Activated CD8-positive, alpha-beta memory T cell treated with anti-CD3 and anti-CD28 coated beads for 4 hours (primary cell): ENCODE data around the gene MT1M.
"Not testable (repeated sequence)": the region's sequence is repeated elsewhere in the genome, so short reads cannot be mapped to it uniquely, and the experiment has no call there.

ENCODE experiments used
- DNase-seq, 2 donors: peaks; one replicate each; pipeline ENCODE4 v3.0.0-alpha.2; 2020; ENCODE audit warnings: low read depth in 2 of 2

The MT1M gene

DNA sequence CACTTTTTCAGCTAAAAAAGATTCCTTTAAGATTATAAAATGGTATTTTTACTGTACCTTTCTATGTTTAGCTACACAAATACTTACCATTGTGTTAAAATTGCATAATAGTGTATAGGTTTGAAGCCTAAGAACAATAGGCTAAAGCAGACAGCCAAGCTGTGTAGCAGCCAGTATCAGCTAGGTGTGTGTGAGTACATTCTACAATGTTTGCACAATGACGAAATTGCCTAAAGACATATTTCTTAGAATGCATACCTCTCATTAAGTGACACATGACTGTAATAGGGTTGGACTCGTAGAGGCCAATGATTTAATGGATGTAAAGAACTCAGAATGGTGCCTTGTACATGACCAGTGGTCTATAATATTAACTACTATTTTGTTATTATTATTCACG lies 17.4 kb downstream of the MT1M start:
- DNase-seq: no peak

DNA sequence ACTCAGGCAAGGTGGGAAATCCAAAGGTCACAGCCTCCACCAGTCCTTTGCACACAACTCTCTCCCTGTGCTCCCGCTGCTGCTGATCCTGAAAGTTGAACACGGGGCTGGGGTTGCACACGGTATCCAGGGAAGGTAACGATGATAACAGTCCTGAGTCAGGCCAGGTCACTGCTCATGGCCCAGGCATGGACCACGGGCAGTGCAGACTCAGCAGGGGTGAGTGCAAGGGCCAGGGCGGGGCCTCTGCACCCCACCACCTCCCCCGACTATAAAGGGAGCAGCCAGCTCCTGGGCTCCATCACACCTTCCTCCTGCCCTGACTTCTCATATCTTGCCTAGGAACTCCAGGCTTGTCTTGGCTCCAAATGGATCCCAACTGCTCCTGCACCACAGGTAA lies 19.1 kb downstream of the MT1M start, which contains the start of gene MT1B:
TSS of gene MT1B (plus strand) at position 301 of the 400 bp plus-strand sequence. CDS start at position 369, 68 bp downstream.
- DNase-seq: no peak

DNA sequence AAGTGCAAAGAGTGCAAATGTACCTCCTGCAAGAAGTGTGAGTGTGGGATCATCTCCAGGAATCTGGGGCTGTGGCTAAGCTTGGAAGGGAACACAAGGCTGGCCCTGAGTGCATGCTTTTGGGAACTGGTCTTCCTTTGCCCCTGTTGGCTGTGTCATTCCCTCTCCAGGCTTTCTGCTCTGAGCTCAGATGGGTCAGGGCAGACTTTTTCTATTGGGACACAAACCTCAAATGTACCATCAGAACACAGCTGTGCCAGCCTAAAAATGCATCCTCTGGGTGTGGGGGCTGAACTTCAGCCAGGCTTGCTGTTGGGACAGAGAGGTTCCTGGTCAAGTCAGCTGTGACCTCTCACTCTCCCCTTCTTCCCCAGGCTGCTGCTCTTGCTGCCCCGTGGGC lies 20.1 kb downstream of the MT1M start:
- DNase-seq: no peak

DNA sequence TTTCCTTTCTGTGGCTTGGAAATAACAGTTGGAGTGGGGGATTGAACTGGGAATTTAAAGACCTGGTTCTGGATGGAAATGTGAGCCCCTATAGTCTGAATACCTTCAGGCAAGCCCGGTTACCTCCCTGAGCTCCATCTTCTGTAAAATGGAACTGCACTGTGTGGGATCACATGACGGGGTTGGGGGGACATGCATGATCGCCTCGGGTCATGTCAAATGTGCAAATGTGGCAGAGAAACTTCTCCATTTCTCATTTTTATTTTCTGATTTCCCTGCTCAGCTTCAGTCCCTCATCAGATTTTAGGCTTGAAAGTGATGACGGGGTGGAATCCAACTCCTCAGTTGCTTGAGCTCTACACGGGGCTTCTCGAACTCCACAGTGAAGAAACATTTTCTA lies 20.8 kb downstream of the MT1M start:
- no peak for DNase-seq

DNA sequence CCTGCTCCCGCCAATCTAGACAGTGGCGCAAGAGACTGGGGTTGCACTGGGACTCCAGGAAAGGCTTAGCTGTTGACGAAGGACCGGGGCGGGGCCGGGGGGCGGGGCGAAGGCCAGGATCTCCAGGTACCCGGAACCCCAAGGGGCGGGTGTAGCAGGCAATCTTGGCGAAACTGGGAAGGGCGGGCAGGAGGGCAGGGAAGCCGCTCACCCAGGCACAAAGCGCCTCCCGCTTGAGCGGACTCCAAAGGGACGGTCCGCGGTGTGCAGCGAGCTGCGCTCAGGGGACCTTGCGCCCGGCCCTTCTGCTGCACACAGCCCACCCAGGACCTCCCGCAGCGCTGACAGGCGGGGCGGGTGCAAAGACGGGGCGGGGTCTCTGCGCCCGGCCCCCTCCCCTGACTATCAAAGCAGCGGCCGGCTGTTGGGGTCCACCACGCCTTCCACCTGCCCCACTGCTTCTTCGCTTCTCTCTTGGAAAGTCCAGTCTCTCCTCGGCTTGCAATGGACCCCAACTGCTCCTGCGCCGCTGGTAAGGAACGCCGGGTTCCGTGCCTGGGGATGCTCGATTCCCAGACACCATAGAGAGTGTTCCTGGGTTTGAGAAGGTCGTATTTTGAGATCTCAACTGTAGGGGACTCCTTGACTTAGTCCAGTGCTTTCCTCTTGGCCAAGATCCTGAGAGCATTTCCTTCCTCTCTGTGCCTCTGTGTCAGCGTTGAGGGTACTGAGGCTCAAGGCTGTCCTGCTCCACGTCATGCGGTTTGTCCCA lies 25.3 kb downstream of the MT1M start, which contains the start of gene MT1F:
TSS of gene MT1F (plus strand) at position 405 of the 772 bp plus-strand sequence. CDS start at position 505, 100 bp downstream.
- peak in 1 of 2 donors; percentile 42 for DNase-seq

DNA sequence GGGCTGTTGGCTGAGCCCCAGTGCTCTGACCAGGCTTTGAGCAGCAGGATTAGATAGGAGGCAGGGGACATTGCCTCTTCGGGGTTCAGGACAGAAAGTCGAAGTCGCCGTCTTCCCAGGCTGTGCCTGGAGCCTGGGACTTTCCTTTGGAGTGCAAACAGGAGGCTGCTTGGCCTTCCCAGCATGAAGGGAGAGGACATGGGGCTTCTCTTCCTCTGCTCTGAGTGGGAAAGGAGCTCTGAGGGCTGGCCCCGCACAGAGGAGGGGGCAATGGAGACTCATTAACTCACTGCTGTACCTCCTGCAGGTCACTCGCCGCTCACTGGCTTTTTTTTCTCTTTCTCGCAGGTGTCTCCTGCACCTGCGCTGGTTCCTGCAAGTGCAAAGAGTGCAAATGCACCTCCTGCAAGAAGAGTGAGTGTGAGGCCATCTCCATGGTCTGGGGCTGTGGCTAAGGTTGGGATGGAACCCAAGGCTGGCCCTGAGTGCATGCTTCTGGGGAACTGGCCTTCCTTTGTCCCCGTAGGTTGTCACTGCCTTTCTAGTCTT lies 25.9 kb downstream of the MT1M start:
- no peak for DNase-seq

DNA sequence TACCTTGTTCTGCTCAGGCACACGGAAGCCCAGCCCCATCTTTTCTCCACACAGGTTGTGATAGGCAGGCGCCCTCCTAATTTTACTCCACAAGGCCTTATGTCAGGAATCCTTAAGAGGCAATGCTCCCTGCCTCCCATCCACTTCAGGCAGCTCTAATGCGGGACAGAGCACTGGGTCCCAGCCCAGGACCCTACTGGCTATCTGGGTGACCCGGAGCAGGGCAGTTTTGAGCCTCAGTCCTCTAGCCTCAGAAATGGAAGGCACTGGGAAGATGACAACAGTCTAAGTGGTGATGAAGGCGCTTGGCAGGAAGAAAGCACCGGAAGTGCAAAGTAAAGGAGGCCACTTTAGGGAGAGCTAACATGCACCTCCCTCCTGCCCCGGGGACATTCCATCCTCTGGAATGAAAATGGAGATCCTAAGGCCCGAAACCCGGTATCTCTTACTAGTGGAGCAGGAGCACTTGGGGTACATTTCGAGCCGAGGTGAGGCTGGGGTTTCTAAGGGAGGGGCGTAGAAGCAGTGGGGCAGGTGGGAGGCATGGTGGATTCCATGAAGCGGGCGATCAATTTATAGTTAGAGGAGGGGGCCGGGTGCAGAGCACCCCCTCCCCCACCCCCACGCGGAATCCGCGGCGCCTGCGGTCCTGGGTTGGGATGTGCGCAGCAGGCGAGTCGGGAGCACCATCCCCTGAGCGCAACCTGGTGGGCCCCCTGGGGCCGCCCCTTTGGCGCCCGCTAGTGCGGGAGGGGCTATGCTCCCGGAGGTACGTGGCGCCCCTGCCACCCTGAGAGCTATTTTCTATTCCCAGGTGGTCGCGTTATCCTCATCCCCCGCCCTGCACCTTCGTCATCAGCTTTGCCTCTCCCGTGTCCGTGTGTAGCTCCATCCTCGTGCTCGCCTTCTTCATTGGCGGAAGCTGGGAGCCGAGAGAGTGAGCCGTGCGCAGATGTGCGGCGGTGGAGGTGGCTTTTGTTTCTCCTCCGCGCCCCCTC lies 30.2 kb downstream of the MT1M start:
- no peak for DNase-seq

DNA sequence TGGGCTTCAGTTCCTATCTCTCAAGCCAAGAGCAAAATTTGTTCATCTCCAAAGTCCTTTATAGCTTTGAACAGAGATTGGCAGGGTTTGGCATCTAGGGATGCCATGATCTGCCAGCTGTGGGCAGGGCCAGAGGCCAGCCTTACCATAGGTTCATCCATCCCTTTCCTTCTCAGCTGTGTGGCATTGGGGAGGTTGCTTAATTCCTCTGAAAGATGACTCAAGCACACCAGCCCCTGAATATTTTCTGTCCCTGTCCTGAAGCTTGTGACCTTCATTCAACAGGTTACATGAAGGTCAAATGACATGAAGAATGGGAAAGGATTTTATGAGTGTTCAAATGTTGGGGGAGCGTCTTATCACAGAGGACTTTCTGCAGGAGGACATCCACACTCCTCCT lies 32.0 kb downstream of the MT1M start:
- DNase-seq: no peak

DNA sequence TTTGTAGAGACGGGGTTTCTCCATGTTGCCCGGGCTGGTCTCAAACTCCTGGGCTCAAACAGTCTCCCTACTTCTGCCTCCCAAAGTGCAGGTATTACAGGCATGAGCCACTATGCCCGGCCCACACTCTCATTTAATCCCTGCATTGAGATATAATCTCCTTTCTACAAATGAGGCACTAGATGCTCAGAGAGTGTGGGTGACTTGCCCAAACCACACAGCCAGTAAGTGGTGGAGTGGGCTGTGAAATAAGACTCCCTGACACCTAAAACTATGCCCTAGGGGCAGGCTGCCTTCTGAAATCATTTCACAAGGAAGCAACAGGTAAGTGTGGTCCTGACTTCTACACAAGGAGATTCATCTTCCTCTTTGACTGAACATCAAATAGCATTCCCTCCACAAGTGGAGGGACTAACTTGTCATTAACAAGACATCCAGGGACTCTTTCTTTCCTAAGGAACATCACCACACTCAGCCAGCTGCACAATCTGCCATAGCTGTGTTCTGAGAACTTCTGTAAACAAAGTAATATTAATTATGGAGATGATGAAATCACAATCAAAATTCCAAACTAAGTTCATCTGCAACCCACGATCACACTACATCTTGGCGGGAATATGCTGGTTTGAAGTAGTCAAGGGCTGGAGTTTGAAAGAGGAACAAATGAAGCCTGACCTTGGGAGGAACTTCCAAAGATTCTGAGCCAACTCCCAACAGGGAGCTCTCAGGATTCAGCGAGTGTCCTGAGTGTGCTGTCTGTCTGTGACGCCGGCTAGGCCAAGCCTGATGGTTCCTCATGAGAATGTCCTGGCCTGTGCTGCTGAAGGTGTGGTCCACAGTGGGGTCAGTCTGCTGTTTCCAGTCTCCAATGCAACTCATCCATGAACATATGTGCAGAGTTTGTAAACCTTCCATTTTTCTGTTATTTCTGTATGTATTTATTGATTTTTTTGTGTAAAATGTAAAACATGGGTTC lies 33.1 kb downstream of the MT1M start:
- DNase-seq: not testable (repeated sequence)

DNA sequence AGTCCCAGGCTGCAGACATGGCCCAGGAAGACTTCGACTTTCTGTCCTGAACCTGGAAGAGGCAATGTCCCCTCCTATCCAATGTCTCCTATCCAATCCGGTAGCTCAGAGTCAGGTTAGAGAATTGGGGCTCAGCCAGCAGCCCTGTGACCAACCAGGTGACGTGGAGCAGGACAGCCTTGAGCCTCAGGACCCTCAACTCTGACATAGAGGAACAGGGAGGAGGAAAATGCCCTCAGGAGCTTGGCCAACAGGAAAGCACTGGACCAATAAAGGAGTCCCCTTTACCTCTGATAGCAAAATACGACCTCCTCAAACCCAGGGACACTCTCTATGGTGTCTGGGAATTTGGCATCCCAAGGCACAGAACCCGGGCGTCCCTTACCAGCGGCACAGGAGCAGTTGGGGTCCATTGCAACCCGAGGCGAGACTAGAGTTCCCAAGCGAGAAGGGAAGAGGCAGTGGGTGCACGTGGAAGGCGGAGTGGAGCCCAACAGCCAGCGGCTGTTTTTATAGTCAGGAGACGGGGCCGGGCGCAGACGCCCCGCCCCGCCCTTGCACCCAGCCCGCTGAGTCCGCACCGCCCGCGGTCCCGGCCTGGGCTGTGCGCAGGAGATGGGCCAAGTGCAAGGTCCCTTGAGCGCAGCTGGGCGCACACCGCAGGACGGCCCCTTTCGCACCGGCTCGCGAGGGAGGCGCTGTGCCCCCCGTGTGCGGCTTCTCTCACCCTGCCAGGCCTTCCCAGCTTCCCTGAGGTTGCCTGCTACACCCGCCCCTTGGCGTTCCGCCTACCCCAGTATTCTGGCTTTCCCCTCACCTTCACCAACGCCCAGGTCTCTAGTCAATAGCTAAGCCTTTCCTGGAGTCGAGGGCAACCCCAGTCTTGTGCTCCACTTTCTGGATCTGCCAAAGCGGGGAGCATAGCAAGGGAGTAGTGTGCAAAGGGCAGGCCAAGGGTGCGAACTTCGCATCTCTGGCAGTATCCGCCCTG lies 35.4 kb downstream of the MT1M start, which contains the start of gene MT1G:
TSS of gene MT1G (minus strand) at position 485 of the 991 bp plus-strand sequence. CDS start at position 413, 72 bp downstream.
- DNase-seq: no peak

DNA sequence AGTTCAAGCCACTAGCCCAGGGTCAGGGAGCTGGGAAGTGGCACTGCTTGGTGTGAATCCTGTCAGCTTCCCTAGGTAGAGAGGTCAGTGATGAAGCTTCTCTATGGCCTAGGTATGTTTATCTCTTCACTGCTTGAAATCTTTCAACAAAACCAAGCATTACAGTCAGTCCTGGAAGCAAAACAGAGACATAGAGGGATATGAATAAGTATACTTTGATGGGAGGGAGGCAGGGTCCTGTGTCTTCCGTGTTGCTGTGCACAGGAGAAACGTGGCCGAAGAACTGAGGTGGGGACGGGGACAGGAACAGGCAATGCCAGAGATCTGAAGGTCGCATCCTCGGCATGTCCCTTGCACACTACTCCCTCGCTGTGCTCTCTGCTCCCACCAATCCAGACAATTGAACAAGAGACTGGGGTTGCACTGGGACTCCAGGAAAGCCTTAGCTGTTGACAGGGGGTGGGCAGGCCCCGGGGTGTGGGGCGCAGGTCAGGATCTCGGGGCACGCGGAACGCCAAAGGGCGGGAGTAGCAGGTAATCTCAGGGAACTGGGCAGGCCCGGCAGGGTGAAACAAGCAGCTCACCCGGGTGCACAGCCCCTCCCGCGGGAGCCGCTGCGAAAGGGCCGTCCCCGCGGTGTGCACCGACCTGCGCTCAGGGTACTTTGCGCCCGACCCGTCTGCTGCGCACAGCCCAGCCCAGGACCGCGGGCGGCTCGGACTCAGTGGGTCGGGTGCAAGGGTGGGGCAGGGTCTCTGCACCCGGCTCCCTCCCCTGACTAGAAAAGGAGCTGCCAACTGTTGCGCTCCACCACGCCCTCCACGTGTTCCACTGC lies 36.8 kb downstream of the MT1M start, which contains the start of gene MT1H:
TSS of gene MT1H (plus strand) at position 810 of the 835 bp plus-strand sequence. CDS start 71 bp downstream, outside the sequence.
- DNase-seq: no peak

DNA sequence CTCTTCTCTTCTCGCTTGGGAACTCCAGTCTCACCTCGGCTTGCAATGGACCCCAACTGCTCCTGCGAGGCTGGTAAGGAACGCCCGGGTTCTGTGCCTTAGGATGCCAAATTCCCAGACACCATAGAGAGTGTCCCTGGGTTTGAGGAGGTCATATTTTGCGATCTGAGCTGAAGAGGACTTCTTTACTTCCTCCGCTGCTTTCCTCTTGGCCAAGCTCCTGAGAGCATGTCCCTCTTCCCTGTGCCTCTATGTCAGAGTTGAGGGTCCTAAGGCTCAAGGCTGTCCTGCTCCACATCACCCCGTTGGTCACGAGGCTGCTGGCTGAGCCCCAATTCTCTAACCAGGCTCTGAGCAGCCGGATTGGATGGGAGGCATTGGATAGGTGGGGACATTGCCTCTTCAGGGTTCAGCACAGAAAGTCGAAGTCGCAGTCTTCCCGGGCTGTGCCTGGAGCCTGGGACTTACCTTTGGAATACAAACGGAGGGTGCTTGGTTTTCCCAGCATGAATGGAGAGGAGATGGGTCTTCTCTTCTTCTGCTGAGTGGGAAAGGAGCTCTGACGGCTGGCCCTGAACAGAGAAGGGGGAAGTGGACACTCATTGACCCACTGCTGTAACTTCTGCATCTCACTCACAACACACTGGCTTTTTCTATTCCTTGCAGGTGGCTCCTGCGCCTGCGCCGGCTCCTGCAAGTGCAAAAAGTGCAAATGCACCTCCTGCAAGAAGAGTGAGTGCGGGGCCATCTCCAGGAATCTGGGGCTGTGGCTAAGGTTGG lies 37.6 kb downstream of the MT1M start:
- DNase-seq: no peak

DNA sequence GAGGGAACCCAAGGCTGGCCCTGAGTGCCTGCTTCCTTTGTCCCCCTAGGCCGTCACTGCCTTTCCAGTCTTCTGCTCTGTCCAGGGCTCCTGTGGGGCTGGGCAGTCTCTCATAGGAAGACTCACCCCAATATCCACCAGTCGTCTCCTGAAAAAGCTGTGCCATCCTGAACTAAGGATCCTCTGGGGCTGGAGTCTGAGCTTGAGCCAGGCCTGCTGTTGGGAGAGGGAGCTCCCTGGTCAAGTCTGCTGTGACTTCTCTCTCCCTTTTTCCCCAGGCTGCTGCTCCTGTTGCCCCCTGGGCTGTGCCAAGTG lies 38.1 kb downstream of the MT1M start:
- no peak for DNase-seq

DNA sequence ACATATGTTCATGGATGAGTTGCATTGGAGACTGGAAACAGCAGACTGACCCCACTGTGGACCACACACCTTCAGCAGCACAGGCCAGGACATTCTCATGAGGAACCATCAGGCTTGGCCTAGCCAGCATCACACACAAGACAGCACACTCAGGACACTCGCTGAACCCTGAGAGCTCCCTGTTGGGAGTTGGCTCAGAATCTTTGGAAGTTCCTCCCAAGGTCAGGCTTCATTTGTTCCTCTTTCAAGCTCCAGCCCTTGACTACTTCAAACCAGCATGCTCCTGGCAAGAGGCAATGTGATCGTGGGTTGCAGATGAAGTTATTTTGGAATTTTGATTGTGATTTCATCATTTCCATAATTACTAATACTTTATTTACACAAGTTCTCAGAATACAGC lies 39.2 kb downstream of the MT1M start:
- DNase-seq: not testable (repeated sequence)

DNA sequence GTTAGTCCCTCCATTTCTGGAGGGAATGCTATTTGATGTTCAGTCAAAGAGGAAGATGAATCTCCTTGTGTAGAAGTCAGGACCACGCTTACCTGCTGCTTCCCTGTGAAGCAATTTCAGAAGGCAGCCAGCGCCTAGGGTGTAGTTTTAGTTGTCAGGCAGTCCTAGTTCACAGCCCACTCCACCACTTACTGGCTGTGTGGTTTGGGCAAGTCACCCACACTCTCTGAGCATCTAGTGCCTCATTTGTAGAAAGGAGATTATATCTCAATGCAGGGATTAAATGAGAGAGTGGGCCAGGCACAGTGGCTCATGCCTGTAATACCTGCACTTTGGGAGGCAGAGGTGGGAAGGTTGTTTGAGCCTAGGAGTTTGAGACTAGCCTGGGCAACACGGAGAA lies 39.7 kb downstream of the MT1M start:
- DNase-seq: not testable (repeated sequence)

DNA sequence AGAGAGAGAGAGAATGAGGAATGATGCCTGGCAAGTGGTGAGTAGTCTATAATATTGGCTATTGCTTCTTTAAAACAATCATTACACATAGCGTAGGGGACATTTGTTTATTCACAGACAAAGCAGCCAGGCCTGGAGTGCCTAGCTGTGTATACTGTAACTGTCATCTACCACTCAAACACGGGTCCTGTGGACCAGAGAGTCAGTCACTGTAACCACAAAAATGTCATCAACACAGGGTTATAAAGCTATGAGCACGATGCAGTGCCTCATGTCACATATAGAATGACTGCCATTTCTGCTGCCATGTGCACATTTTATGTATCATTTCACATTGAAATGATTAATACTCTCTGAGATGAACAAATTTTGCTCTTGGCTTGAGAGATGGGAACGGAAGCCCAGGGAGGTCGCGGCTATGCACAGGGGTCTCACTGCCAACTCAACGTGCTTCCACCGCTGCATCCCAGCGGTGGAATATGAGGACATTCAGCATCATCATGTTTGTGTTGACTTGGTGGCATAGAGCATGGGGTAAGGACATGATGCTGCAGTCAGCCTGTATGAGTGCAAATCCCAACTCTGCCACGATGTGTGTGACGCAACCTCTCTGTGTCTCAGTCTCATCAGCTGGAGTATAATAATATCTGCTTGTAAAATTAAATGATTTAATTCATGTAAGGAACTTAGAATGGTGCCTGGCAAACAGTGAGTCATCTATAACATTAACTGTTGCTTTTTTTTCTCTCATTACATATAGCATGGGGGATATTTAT lies 40.5 kb downstream of the MT1M start:
- no peak for DNase-seq

DNA sequence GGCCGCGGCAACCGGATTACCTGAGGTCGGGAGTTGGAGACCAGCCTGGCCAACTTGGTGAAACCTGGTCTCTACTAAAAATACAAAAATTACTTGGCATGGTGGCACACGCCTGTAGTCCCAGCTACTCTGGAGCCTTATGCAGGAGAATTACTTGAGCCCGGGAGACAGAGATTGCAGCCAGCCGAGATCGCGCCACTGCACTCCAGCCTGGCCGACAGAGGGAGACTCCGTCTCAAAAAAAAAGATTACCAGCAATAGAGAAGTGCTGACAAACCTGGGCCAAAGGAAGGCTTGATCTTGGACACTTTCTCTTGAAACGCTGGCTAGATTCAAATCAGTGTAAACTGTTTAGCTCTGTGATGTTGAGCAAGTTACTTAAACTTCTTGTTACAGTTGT lies 41.5 kb downstream of the MT1M start:
- no peak for DNase-seq
